ENCODE measurements around the gene MPRIP.

GRCh38 chr17:17087424-17088015 is 45.3 kb downstream of the MPRIP start:
- TF ChIP-seq, protein P1, sequence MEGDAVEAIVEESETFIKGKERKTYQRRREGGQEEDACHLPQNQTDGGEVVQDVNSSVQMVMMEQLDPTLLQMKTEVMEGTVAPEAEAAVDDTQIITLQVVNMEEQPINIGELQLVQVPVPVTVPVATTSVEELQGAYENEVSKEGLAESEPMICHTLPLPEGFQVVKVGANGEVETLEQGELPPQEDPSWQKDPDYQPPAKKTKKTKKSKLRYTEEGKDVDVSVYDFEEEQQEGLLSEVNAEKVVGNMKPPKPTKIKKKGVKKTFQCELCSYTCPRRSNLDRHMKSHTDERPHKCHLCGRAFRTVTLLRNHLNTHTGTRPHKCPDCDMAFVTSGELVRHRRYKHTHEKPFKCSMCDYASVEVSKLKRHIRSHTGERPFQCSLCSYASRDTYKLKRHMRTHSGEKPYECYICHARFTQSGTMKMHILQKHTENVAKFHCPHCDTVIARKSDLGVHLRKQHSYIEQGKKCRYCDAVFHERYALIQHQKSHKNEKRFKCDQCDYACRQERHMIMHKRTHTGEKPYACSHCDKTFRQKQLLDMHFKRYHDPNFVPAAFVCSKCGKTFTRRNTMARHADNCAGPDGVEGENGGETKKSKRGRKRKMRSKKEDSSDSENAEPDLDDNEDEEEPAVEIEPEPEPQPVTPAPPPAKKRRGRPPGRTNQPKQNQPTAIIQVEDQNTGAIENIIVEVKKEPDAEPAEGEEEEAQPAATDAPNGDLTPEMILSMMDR (IDR thresholded peaks at IDR 0.05 in 8 of 11, conservative IDR thresholded peaks at IDR 0.05 in 3 of 11): no peak
- no peak for TF ChIP-seq POLR2A (IDR thresholded peaks at IDR 0.05)
- no peak for TF ChIP-seq POLR2AphosphoS5 (IDR thresholded peaks at IDR 0.05)
